Astrocyte of the spinal cord (primary cell): ENCODE data around the gene RBM33.

Experiments used
- DNase-seq: peaks from one replicate; pipeline ENCODE4 v3.0.0; 2011; ENCODE audit warnings: low read depth, low spot score
- H3K4me3 ChIP-seq: 2 replicates; pipeline ENCODE4 v1.5.1; 2011; ENCODE audit warnings: low read depth, mild to moderate bottlenecking, low read length, moderate library complexity
- in situ Hi-C: cut with HindIII; loops from 2 replicates; pipeline ENCODE4 v1.10.0; 2017; ENCODE audit warnings: low sequenced_read_pairs
- TF ChIP-seq, protein P1 (sequence below): IDR thresholded peaks from 2 replicates; pipeline ENCODE4 v1.5.1; 2012; ENCODE audit warnings: low read depth, mild to moderate bottlenecking, low read length, inconsistent platforms

RBM33 gene

GRCh38 chr7:155727616-155728015, 83.2 kb downstream of the RBM33 start:
- no peak overlapping the region for H3K4me3 ChIP-seq
- no peak for DNase-seq
- in situ Hi-C loops: no loop called here
- TF ChIP-seq, protein P1, sequence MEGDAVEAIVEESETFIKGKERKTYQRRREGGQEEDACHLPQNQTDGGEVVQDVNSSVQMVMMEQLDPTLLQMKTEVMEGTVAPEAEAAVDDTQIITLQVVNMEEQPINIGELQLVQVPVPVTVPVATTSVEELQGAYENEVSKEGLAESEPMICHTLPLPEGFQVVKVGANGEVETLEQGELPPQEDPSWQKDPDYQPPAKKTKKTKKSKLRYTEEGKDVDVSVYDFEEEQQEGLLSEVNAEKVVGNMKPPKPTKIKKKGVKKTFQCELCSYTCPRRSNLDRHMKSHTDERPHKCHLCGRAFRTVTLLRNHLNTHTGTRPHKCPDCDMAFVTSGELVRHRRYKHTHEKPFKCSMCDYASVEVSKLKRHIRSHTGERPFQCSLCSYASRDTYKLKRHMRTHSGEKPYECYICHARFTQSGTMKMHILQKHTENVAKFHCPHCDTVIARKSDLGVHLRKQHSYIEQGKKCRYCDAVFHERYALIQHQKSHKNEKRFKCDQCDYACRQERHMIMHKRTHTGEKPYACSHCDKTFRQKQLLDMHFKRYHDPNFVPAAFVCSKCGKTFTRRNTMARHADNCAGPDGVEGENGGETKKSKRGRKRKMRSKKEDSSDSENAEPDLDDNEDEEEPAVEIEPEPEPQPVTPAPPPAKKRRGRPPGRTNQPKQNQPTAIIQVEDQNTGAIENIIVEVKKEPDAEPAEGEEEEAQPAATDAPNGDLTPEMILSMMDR: no peak

DNA sequence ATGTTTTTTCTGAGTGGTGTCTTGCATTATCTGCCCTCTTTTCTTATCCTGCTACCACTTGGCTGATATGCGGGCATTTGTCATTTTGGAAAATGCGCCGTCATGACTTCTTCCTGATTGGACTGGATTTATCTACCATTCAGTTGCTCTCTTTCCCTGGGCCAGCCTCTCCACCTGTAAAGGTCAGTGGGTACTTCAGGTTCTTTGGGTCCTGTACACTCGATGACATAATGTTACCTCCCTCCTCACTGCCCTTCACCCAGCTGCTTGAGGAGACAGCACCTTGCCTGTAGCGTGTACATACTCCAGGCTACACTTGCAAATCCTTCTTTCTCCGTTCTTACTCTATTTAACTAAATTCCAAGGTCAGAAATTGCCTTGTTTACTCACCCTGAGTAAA, 83.7 kb downstream of the RBM33 start:
- TF ChIP-seq, protein P1: no peak
- no peak for DNase-seq
- no peak overlapping the region for H3K4me3 ChIP-seq
- in situ Hi-C loops: no loop called here

GRCh38 chr7:155729847-155730246, 85.4 kb downstream of the RBM33 start:
- DNase-seq: peak; percentile 18
- TF ChIP-seq, protein P1: no peak
- no peak overlapping the region for H3K4me3 ChIP-seq
- in situ Hi-C loops: no loop called here

DNA sequence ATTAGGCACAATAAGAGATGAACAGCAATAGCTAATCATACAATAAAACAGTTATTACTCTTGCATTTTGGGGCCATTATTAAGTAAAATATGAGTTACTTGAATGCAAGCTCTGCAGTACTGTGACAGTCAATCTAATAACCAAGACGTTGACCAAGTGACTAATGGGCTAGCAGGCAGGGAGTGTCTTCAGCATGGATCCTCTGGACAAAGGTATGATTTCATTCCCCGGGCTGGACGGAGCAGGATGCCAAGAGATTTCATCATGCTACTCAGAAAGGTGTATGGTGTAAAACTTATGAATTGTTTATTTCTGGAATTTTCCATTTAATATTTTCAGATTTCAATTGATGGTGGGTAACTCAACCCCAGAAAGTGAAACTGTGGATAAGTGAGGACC, 86.9 kb downstream of the RBM33 start:
- in situ Hi-C loops: no loop called here
- no peak overlapping the region for H3K4me3 ChIP-seq
- DNase-seq: no peak
- TF ChIP-seq, protein P1: no peak

GRCh38 chr7:155731871-155732270, 87.4 kb downstream of the RBM33 start:
- in situ Hi-C loops: no loop called here
- TF ChIP-seq, protein P1: no peak
- no peak overlapping the region for H3K4me3 ChIP-seq
- no peak for DNase-seq

DNA sequence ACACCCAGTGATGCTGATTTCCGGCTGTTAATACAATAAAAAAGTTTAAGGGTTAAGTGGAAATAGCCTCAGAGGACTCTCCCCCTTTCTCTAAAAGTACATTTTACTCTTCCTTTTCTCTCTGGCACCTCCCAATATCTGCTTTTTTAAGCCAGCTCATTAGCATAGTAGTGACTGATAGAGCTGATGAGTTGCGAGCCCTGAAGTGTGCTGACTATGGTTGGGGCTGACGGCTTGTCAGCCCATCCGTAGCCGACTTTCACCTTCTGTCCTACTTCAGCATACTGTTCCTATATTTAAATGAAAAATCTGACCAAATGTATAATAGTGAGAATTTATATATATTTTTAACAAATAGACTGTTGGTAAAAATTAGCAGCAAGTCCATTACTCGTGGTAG, 87.8 kb downstream of the RBM33 start:
- TF ChIP-seq, protein P1: no peak
- no peak overlapping the region for H3K4me3 ChIP-seq
- in situ Hi-C loops: no loop called here
- no peak for DNase-seq
